ENCODE data around the gene TPK1.
A peak's percentile ranks its signal among the peaks of the same experiment; 100 is the strongest.

The TPK1 gene

DNA sequence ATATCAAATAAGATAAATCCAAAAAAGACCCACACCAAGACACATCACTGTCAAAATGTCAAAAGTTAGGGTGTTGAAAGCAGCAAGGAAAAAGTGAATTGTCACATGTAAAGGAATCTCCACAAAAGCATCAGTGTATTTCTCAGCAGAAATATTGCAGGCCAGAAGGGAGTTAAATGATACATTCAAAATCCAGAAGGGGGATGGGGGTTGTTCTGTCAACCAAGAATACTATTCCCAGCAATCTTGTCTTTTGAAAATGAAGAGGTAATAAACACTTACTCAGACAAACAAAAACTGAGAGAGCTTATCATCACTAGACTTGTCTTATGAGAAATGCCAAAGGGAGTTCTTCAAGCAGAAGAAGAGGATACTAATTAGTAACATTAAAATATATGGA is 241.3 kb downstream of the TPK1 start:
- ChIA-PET CTCF (no interaction called here), POLR2A (no interaction called here)
- Histone ChIP-seq H3K27ac (ENCODE audit: extremely low read depth, low read depth, low read length) (no peak overlapping the region), H3K9me3 (ENCODE audit: control insufficient read depth, insufficient read depth, low read depth, low read length) (no peaks in the 10 kb centered on the region; the same call in 1 of the 2 replicates), H3K4me3 (ENCODE audit: low read depth, low read length) (no peak overlapping the region), H3K36me3 (ENCODE audit: control insufficient read depth in 2 of 2, insufficient read depth in 1 of 2, low read length in 2 of 2) (no peaks in the 10 kb centered on the region), H3K4me1 (ENCODE audit: control insufficient read depth, insufficient read depth, low read length) (no peaks in the 10 kb centered on the region)
- TF ChIP-seq ZFHX2 (tag by site-specific recombination; conservative IDR thresholded peaks at IDR 0.05): no peak
- no peak for TF ChIP-seq MEIS1 (CRISPR knock-in tag; IDR thresholded peaks at IDR 0.05; ENCODE audit: borderline replicate concordance)
- no peak for TF ChIP-seq ZBTB48 (tag by site-specific recombination; IDR thresholded peaks at IDR 0.05)
- no peak for TF ChIP-seq ZNF24 (tag by site-specific recombination; IDR thresholded peaks at IDR 0.05)
- TF ChIP-seq ZBTB11 (tag by site-specific recombination; conservative IDR thresholded peaks at IDR 0.05; ENCODE audit: low read depth): no peak
- TF ChIP-seq SETDB1 (IDR thresholded peaks at IDR 0.05; ENCODE audit: insufficient read length, low read length): peak; percentile 90
- TF ChIP-seq ZNF704 (tag by site-specific recombination; IDR thresholded peaks at IDR 0.05): no peak
- peak; percentile 80 for TF ChIP-seq TRIM28 (IDR thresholded peaks at IDR 0.05; ENCODE audit: borderline replicate concordance, low read length)

DNA sequence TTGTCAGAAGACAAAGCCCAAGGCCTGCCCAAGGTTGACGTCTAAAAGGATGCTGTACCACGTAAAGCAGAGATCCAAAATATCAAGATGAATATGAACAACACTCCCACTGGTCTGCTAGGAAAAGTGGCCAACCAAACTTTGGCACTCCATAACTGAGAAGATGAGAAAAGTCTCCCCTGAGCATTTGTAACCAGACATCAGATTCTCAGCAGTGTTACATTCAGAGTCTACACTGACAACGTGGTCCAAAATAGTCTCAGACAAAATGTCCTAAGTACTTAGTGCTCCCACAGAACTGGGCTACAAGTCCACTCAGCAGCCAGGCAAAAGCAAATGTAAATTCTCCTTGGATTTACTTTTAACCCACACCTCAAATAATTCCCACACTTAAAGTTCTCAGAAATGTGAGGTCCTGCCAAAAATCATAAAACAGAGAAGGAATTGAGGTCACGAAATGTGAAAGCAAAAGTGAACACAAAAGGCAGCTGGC is 247.2 kb downstream of the TPK1 start:
- TF ChIP-seq, protein P1, sequence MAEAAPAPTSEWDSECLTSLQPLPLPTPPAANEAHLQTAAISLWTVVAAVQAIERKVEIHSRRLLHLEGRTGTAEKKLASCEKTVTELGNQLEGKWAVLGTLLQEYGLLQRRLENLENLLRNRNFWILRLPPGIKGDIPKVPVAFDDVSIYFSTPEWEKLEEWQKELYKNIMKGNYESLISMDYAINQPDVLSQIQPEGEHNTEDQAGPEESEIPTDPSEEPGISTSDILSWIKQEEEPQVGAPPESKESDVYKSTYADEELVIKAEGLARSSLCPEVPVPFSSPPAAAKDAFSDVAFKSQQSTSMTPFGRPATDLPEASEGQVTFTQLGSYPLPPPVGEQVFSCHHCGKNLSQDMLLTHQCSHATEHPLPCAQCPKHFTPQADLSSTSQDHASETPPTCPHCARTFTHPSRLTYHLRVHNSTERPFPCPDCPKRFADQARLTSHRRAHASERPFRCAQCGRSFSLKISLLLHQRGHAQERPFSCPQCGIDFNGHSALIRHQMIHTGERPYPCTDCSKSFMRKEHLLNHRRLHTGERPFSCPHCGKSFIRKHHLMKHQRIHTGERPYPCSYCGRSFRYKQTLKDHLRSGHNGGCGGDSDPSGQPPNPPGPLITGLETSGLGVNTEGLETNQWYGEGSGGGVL (tag by site-specific recombination; IDR thresholded peaks at IDR 0.05): no peak
- TF ChIP-seq ZNF37A (tag by site-specific recombination; IDR thresholded peaks at IDR 0.05): no peak
- no peak for TF ChIP-seq GLI4 (tag by site-specific recombination; IDR thresholded peaks at IDR 0.05)
- no peak for TF ChIP-seq GLI2 (tag by site-specific recombination; IDR thresholded peaks at IDR 0.05; ENCODE audit: borderline replicate concordance, low read depth)
- no peak for TF ChIP-seq ZBTB21 (tag by site-specific recombination; IDR thresholded peaks at IDR 0.05)
- TF ChIP-seq ZSCAN23 (tag by site-specific recombination; IDR thresholded peaks at IDR 0.05): no peak
- no peak for TF ChIP-seq ZFP3 (tag by site-specific recombination; IDR thresholded peaks at IDR 0.05; ENCODE audit: low read depth)
- TF ChIP-seq ZFP41 (tag by site-specific recombination; IDR thresholded peaks at IDR 0.05; ENCODE audit: borderline replicate concordance): no peak
- no peak for TF ChIP-seq ZNF350 (tag by site-specific recombination; IDR thresholded peaks at IDR 0.05)
- TF ChIP-seq ZSCAN30 (tag by site-specific recombination; IDR thresholded peaks at IDR 0.05): no peak
- no peak for TF ChIP-seq ZNF548 (tag by site-specific recombination; IDR thresholded peaks at IDR 0.05)
- CTCF ChIA-PET: no interaction called here
- H3K4me3 ChIP-seq (ENCODE audit: low read depth, low read length): no peak overlapping the region
- no peaks in the 10 kb centered on the region for H3K9me3 ChIP-seq (ENCODE audit: control insufficient read depth, insufficient read depth, low read depth, low read length)
- H3K27ac ChIP-seq (ENCODE audit: extremely low read depth, low read depth, low read length): no peak overlapping the region
- POLR2A ChIA-PET: no interaction called here
- H3K4me1 ChIP-seq (ENCODE audit: control insufficient read depth, insufficient read depth, low read length): no peaks in the 10 kb centered on the region
- H3K36me3 ChIP-seq (ENCODE audit: control insufficient read depth in 2 of 2, insufficient read depth in 1 of 2, low read length in 2 of 2): no peaks in the 10 kb centered on the region

All from HEK293 (cell line).